HL-60 (cell line): ENCODE data around the gene RNU6-9.

ENCODE experiments used
- GABPA ChIP-seq: IDR thresholded peaks from 2 replicates; pipeline ENCODE4 v1.6.1; 2012; ENCODE audit warnings: low read depth
- TF ChIP-seq, protein P1 (sequence below): IDR thresholded peaks from one replicate; pipeline ENCODE4 v1.5.1; 2011; ENCODE audit warnings: low read length, control low read depth, inconsistent platforms; ENCODE audit not compliant: insufficient read depth

DNA sequence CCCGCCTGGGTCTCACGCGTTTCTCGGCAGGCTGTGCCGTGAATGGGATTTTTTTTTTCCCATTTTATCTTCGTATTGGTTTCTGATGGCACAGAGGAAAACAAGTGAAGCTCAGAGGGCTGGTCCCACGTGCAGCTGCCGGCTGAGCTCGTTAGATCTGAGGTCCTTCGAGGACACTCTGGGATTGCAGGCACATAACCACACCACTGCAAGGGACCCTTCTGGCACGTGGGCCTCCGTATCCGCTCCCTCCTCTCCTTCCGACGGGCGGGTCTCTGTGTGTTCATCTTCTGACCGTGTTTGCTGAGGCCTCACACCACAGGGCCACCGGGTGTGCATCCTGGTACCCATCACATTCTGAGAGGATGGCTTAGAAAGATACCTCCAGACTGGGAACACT, 17.2 kb upstream of the RNU6-9 start:
- TF ChIP-seq, protein P1, sequence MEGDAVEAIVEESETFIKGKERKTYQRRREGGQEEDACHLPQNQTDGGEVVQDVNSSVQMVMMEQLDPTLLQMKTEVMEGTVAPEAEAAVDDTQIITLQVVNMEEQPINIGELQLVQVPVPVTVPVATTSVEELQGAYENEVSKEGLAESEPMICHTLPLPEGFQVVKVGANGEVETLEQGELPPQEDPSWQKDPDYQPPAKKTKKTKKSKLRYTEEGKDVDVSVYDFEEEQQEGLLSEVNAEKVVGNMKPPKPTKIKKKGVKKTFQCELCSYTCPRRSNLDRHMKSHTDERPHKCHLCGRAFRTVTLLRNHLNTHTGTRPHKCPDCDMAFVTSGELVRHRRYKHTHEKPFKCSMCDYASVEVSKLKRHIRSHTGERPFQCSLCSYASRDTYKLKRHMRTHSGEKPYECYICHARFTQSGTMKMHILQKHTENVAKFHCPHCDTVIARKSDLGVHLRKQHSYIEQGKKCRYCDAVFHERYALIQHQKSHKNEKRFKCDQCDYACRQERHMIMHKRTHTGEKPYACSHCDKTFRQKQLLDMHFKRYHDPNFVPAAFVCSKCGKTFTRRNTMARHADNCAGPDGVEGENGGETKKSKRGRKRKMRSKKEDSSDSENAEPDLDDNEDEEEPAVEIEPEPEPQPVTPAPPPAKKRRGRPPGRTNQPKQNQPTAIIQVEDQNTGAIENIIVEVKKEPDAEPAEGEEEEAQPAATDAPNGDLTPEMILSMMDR: no peak
- no peak for TF ChIP-seq GABPA
